Epidermal melanocyte (primary cell): Measurements from ENCODE around the gene TRANK1.
"Not testable (repeated sequence)": the region's sequence is repeated elsewhere in the genome, so short reads cannot be mapped to it uniquely, and the experiment has no call there.

Source experiments
- DNase-seq: peaks from one replicate; pipeline ENCODE4 v3.0.0; 2011; ENCODE audit warnings: low spot score; ENCODE audit not compliant: insufficient read length

Gene TRANK1

DNA sequence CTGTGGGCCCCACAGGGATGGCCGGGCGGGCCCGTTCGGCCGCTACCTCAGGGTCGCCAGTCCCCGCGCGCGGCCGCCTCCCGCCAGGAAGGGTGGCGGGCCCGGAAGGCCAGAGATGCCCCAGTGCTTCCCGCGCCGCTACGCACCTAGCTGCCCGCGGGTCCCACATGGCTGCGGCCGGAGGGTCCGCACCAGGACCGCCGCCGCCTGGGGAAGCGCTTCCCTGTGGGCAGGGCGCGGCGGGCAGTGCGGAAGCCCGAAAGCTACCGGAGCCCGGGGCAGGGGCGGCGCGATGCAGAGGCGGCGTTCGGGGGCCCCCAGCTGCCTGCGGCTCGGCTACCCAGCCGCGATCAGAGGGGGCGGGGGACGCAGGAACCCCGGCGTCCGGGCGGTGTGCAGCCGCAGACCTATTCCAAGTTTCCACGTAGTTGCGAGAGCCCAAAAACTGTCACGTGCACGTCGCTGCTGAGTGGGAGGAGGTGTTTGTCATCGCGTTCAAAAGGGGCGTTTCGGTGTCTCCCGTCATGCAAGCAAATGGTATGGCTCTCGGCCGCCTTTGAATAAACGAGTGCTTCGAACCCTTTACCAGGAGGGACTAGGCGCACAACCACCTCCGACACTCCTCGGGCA is at the start of gene TRANK1:
Gene TRANK1, minus strand, starts transcription at position 414 of the 630 bp plus-strand sequence. Its CDS starts 245 bp downstream, at position 169.
- no peak for DNase-seq

DNA sequence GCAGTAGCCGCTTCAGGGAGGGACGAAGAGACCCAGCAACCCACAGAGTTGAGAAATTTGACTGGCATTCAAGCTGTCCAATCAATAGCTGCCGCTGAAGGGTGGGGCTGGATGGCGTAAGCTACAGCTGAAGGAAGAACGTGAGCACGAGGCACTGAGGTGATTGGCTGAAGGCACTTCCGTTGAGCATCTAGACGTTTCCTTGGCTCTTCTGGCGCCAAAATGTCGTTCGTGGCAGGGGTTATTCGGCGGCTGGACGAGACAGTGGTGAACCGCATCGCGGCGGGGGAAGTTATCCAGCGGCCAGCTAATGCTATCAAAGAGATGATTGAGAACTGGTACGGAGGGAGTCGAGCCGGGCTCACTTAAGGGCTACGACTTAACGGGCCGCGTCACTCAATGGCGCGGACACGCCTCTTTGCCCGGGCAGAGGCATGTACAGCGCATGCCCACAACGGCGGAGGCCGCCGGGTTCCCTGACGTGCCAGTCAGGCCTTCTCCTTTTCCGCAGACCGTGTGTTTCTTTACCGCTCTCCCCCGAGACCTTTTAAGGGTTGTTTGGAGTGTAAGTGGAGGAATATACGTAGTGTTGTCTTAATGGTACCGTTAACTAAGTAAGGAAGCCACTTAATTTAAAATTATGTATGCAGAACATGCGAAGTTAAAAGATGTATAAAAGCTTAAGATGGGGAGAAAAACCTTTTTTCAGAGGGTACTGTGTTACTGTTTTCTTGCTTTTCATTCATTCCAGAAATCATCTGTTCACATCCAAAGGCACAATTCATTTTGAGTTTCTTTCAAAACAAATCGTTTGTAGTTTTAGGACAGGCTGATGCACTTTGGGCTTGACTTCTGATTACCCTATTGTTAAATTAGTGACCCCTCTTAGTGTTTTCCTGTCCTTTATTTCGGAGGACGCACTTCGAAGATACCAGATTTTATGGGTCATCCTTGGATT is 48.8 kb upstream of the TRANK1 start, which contains the start of gene MLH1:
Gene MLH1, plus strand, starts transcription at position 193 of the 958 bp plus-strand sequence. Its CDS starts 30 bp downstream, at position 223.
- peak; percentile 83 for DNase-seq

DNA sequence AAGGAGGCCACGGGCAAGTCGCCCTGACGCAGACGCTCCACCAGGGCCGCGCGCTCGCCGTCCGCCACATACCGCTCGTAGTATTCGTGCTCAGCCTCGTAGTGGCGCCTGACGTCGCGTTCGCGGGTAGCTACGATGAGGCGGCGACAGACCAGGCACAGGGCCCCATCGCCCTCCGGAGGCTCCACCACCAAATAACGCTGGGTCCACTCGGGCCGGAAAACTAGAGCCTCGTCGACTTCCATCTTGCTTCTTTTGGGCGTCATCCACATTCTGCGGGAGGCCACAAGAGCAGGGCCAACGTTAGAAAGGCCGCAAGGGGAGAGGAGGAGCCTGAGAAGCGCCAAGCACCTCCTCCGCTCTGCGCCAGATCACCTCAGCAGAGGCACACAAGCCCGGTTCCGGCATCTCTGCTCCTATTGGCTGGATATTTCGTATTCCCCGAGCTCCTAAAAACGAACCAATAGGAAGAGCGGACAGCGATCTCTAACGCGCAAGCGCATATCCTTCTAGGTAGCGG is 48.0 kb upstream of the TRANK1 start, which contains the start of gene EPM2AIP1:
Gene EPM2AIP1, minus strand, starts transcription at position 326 of the 520 bp plus-strand sequence. Its CDS starts 54 bp downstream, at position 272.
- DNase-seq = peak; percentile 89

DNA sequence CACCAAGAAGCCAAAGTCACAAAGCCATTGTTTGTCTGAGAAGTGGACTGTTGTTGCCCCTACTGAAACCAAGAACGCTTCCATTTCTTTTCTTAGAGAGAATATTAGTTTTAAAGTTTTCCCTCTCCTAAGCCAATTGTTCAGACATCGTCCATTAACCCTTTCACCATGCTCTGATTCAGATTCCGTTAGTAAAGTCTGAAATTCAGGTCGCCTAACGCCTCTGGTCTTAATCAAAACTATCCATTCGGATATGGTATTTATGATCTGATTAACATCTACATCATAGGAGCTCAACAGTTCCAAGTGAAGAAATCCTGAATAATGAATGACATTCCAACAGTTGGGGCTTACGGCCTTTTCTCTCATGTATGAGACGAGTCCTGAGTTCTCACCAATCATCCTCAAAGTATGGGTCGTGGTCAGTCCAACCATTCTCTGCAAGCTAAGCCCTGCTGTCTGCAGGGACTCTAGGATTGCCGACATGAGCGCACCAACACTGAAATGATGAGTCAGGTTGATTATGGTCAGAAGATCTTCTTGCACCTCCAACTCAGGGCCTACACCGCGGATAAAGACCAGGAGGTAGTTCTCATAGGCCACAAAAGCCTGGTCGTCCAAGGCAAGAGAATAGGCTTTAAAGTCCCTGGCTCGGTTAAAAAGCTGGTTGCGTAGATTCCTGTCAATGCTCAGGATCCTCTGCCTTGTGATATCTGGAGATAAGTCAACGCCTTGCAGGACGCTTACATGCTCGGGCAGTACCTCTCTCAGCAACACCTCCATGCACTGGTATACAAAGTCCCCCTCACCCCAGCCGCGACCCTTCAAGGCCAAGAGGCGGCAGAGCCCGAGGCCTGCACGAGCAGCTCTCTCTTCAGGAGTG is 47.3 kb upstream of the TRANK1 start:
- DNase-seq = no peak

DNA sequence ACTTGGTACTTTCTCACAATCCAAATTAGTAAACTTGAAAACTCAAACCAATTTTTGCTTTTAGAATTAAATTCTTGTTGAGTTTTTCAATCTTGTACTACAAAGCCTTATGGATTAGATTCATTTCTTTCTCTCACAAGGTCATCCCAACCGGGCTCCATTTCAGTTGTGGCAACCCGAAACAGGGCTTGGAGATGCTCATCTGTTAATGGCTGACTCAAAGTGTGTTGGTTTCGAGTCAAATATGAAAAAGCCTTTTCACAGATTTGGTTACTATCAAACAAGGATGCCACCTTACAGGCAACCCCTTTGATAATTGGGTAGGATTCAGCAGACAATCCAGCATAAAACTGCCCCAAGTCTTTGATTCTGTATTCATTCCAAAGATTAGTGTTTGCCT is 46.3 kb upstream of the TRANK1 start:
- no peak for DNase-seq

DNA sequence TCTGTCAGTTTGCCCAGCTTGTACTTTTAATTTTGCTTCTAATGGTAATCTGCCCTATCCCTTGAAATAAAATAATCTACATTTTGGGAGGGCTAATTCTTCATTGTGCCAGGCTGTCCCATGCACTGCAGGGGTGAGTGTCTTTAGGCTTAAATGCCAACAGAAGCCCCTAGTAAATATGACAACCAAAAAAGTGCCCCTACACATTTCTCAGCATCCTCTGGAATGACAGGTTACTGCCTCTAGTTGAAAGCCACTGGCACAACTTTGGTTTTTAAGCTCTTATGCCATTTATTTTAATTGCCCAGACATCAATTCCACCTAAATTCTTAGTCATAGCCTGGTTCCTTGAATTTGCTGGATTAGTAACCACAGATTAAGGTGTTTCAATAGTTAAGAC is 44.7 kb upstream of the TRANK1 start:
- DNase-seq = no peak

DNA sequence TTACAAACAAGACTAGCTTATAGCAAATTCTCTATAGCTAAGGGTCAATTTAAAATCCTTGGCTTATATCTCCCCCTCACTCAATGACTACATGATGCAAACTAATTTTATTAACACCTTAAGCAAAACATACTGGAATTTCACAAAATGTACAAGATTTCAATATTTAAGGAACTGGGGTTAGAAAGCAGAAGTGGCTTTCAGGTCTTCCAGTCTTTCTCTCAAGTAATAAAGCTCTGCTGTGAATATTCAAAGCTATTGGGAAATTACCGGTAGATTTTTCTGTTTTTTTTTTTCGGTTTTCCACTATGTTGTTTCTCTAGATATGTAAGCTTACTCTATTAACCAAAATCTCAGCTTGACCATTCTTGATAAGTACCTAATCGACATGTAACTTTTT is 44.2 kb upstream of the TRANK1 start:
- no peak for DNase-seq

DNA sequence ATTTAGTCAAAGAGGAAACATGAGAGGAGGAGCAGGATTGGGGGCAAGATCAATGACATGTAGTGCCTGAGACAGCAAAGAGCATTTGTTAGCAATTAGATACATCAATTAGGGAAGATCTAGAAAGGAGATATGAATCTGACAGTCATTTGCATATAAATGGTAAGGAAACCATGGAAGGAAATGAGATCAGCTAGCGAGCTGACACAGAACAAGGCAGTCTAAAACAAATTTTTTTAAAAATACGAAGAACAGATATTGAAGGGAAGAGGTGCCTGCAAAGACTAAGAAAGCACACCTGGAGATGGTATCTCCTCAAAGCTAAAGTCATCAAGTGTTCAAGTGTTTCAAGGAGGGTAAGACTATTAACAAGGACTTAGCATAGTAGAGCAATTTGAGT is 43.5 kb upstream of the TRANK1 start:
- DNase-seq = no peak

DNA sequence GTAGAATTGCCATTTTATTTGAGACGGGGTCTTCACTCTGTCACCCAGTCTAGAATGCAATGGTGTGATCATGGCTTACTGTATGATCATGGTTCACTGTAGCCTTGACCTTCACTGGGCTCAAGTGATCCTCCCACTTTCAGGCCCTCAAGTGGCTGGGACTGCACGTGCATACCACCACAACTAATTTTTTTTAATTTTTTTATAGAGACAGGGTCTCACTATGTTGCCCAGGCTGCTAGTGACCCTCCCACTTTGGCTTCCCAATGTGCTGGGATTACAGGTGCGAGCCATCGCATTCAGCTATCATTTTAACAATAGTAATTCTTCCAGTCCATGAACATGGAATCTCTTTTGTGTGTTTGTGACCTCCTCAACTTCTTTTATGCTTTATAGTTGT is 36.2 kb upstream of the TRANK1 start:
- DNase-seq = no peak

DNA sequence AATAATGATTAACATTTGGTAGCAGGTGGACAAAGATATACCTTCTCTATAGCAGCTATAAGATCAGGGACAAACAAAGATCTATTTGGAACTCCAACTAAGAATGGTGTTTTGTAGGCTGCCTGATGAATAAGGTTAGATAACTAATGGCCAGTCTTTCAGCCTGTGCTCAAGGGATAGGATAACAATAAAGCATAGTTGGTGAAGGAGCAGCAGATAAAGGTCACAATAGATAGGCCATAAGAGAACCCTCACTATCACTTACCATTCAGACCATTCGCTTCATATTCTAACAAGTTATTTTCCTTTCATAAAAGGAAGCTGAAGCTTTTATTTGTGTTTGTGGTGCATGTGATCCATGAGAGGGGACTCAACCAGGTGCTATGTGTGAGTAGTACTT is 28.3 kb upstream of the TRANK1 start:
- no peak for DNase-seq

DNA sequence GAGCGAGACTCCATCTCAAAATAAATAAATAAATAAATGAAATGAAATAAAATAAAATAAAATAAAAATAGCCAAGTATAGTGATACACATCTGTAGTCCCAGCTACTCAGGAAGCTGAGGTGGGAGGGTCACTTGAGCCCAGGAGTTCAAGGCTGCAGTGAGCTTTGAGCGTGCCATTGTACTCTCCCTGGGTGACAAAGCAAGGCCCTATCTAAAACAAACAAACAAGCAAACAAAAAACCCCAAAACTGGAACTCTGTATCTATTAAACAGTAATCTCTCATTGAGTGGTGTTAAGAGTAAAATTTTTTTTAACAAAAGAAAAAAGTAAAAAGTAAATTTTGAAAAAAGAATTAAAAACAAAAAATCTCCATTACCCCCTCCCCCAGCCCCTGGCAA is 27.3 kb upstream of the TRANK1 start:
- DNase-seq = no peak

DNA sequence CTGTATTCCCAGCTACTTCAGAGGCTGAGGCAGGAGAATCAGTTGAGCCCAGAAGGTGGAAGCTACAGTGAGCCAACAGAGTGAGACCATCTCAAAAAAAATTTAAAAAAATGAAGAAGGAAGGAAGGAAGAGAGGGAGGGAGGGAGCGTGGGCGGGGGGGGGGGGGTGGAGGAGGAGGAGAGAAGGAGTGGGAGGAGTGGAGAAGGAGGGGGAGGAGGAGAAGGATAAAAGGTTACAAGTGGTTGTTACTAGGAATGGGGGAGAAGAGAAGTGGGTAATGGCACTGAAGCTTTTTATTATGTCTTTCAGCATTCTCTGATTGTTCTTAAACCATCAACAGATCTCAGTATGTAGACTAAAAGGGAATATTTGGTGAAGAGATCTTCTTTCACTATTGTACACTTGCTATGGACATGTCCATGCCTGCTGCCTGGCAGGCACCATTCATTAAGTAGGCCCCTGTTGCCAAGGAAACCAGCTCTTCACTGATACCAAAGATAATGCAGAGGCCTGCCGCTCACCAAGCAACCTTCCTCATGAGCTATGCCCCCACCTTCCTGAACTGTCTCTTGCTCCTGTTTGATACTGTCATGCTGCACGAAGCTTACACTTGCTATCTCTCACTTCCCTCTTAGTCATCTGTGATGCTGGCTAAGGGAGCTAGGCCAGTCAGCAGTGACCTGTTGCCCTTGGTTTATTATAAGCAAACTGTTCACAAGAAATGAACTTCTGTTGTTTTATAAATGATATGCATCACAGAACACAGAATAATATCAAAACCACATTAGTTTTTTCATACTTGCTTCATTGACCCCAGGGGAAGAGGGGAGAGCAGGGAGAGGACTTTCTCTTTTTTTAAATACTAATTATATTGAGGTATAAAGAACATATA is 24.9 kb upstream of the TRANK1 start:
- no peak for DNase-seq

DNA sequence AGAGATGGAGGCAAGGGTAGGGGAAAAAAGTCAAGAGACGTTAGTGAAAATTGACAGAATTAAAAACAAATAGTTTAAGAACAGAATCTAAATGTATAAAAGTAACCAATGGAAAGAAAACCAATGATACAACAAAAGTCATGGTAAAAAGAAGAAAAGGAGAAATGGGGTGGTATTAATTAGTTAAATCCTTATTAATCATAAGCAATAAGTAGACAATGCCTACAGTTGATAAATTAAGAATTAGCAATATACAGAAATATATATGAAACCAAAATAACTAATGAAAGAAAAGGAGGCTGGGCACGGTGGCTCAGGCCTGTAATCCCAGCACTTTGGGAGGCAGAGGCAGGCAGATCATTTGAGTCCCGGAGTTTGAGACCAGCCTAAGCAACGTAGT is 24.2 kb upstream of the TRANK1 start:
- no peak for DNase-seq

DNA sequence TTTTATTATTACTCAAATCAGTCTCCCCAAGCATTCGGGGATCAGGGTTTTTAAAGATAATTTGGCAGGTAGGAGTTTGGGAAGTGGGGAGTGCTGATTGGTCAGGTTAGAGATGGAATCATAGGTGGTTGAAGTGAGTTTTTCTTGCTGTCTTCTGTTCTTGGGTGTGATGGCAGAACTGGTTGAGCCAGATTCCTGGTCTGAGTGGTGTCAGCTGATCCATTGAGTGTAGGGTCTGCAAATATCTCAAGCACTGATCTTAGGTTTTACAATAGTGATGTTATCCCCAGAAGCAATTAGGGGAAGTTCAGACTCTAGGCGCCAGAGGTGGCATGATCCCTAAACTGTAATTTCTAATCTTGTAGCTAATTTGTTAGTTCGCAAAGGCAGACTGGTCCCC is 20.6 kb upstream of the TRANK1 start:
- no peak for DNase-seq

DNA sequence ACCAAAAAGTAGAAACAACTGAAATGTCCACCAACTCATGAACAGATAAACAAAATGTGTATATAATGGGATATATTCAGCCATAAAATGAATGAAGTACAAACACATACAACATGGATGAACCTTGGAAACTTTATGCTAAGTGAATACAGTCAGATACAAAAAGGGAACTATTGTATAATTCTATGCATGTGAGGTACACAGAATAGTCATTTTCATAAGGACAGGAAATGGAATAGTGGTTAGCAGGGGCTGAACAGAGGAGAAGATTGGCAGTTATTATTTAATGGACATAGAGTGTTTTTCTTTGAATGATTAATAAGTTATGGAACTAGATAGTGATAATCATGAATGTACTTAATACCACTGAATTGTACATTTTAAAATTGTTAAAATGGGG is 20.0 kb upstream of the TRANK1 start:
- no peak for DNase-seq

DNA sequence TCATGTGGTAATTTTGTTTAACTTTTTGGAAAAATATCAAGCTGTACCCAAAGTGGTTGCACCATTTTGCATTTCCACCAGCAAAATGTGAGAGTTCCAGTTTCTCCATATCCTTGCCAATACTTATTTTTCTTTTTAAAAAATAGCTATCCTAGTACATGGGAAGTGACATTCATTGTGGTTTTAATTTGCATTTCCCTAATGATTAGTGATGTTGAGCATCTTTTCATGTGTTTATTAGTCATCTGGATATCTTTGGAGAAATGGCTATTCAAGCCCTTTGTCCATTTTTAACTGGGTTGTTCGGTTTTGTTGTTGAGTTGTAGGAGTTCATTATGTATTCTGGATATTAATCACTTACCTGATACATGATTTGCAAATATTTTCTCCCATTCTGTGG is 19.5 kb upstream of the TRANK1 start:
- no peak for DNase-seq

DNA sequence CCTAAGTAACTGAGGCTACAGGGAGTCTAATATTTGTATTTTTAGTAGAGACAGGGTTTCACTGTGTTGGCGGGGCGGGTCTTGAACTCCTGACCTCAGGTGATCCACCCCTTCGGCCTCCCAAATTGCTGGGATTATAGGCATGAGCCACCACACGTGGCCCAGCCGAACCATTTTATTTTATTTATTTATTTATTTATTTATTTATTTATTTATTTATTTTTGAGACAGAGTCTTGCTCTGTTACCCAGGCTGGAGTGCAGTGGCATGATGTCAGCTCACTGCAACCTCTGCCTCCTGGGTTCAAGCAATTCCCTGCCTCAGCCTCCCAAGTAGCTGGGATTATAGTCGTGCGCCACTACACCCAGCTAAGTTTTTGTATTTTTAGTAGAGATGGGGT is 18.2 kb upstream of the TRANK1 start:
- DNase-seq = not testable (repeated sequence)

DNA sequence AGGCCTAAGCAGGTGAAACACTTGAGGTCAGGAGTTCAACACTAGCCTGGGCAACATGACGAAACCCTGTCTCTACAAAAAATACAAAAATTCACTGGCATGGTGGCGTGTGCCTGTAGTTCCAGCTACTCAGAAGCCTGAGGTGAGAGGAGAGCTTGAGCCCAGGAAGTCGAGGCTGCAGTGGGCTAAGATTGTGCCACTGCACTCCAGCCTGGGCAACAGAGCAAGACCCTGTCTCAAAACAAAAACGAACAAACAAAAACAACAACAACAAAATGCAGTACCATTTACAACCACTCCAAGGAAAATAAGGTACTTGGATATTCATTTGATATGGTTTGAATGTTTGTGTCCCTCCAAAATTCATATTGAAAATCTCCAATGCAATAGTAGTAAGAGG is 15.6 kb upstream of the TRANK1 start:
- no peak for DNase-seq

DNA sequence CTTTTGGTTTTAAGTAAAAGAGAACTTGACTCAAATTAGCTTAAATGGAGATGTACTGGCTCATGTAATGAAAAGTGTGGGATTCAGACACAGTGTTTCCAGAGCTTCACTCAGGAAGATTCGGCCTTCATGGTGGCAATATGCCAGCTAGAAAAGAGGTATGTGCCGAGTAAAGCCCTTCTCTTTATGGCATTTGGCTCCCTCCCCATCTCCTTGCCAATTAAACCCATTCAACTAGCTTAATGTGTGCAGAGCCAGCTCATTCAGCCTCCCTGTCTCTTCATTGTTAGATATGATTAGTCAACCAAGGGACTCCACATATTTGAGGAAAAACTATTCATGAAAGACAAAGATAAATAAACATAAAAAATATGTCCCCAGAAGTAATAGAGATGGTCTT is 15.0 kb upstream of the TRANK1 start:
- DNase-seq = no peak
